HG03280 (cell line): ENCODE measurements around the gene RAB3C.

Experiments used
- ATAC-seq: cut with Tn5 transposase; IDR thresholded peaks from one replicate; pipeline ENCODE4 v1.9.1; 2021; ENCODE audit warnings: mild to moderate bottlenecking, moderate library complexity; ENCODE audit not compliant: unreplicated experiment

The RAB3C gene

DNA sequence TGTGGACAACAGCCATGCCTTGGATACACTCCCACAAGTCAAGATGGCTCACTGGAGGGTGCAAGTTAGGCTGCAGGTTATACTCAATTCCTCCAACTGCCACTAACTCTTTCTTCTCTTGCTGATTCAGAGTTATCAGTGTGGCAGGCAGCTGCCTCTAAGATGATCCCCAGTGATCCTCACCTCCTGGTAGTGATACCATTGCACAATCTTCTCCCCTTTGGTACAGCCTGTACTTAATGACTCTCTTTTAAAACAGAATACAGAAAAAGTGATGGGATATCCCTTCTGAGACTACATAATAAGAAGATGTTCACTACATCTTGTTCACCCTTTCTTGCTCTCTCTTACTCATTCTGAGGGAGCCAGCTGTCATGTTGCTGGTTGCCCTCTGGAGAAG lies 323.1 kb downstream of the RAB3C start:
- no peak for ATAC-seq
